22Rv1 (cell line): ENCODE measurements around the gene HHLA2.

Experiments
- ZFX ChIP-seq: fragments of 450-650 bp; IDR thresholded peaks from 2 replicates; pipeline ENCODE4 v1.6.1; 2017; ENCODE audit warnings: antibody characterized with exemption, borderline replicate concordance
- TF ChIP-seq, protein P1 (sequence below): fragments of 450-650 bp; IDR thresholded peaks from 2 replicates; pipeline ENCODE4 v1.5.1; 2017; ENCODE audit warnings: mild to moderate bottlenecking

DNA sequence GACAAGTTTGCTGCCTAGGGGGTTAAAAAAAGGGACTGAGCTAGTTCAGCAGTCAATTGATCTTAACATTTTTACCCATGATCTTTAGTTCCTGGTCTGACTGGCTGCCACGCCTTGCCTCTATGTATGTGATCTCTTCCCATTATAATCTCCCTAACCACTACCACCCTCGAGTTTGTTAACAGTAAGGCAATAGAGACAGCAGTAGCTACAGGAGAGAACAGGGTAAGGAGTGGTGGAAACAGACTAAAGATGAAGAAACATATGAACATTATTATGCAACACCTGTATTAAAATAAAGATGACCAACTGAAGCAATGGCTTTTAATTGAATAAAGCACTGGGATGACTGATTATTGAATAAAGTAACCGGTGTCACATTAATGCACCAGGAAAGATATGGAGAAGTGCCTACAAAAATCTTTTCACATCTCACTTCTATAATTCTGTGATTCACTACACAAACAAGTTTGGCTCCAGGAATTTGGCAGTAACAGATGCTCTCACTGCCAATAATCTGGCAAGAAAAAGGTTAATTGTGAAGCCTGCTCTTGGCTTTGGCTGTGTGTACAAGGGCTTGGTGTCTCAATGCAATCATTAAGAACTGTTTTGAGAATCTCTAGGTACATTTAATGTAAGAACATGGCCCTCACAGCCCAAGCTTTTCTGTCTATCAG is 95.7 kb downstream of the HHLA2 start:
- TF ChIP-seq, protein P1, sequence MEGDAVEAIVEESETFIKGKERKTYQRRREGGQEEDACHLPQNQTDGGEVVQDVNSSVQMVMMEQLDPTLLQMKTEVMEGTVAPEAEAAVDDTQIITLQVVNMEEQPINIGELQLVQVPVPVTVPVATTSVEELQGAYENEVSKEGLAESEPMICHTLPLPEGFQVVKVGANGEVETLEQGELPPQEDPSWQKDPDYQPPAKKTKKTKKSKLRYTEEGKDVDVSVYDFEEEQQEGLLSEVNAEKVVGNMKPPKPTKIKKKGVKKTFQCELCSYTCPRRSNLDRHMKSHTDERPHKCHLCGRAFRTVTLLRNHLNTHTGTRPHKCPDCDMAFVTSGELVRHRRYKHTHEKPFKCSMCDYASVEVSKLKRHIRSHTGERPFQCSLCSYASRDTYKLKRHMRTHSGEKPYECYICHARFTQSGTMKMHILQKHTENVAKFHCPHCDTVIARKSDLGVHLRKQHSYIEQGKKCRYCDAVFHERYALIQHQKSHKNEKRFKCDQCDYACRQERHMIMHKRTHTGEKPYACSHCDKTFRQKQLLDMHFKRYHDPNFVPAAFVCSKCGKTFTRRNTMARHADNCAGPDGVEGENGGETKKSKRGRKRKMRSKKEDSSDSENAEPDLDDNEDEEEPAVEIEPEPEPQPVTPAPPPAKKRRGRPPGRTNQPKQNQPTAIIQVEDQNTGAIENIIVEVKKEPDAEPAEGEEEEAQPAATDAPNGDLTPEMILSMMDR: no peak
- no peak for TF ChIP-seq ZFX
